Activated T-cell treated with anti-CD3 and anti-CD28 coated beads, Interleukin-2, amount 50 U/mL, for 1 hour (primary cell): ENCODE measurements around the gene MTR.

Source experiments
- DNase-seq: peaks from one replicate; pipeline ENCODE4 v3.0.0-alpha.2; 2020

Gene MTR

DNA sequence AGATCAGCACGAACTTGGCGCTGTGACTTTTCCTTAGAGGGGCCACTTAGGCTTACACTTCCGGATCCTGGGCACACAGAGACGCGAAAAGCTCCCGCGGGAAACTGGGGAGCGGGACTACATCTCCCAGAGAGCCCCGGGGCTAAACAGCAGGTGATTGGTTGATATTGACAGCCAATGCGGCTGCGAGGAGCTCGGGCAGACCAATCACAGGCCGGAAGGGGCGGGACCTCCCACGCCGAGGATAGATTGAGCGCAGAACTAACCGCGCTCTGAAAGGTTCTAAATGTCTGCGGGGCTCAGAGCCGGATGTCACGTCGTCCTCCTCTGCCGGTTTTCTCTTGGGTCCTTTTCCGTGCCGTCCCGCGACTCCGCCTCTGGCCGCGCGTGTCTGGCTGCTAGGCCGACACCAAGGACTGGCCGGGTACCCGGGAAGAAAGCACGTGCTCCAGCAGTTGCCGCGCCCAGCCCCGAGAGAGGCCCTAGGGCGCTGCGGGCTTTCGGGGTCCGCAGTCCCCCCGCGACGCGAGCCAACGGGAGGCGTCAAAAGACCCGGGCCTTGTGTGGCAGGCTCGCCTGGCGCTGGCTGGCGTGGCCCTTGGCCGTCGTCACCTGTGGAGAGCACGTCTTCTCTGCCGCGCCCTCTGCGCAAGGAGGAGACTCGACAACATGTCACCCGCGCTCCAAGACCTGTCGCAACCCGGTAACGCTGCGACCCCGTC lies at the start of gene MTR:
Gene MTR (plus strand): TSS at position 258 of the 722 bp plus-strand sequence. CDS start 412 bp downstream, at position 670.
- DNase-seq: peak; percentile 93

DNA sequence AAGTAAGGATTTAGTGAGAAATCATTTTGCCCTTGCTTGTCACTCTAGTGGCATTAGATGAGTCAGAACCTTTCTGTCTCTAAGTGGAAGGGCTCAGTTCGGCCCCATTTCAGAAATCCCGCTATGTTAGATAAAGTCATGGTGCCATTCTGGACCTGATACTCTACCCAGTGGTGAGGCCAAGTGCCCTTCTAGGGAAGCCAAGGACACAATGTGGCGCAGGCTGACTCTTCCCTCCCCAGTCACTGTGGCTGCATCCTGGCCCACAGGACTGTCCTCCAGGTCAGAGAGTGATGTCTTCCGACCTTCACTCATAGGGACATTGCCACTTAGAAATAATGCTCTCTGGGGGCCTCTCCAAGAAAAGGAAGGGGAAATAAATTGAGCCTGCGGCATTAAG lies 48.3 kb upstream of the MTR start:
- no peak for DNase-seq

DNA sequence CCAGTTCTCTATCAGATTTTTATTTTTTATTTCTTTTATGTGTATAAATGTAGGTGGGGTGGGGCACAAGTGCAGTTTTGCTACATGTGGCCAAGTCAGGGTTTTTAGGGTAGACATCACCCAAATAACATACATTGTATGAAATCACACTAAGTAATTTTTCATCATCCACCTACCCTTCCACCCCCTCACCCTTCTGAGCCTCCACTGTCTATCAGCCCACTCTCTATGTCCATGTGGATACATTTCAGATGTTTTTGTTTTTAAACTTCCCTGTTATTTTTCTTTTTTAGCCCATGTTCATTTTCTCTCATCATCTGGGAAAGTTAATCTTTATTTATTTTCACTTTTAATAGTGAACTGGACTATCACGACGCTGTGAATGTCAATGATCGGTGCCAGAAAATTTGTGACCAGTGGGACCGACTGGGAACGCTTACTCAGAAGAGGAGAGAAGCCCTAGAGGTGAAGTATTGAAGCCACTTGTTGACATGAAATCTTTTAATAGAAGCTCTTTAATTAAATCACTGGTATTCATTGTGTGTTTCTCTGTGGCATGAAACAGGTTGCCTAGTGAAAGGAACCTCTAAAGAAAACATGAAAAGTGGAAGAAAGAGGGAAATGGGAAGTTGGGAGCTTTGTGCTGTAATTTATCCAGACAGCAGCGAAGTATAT lies 47.6 kb upstream of the MTR start:
- DNase-seq: no peak

DNA sequence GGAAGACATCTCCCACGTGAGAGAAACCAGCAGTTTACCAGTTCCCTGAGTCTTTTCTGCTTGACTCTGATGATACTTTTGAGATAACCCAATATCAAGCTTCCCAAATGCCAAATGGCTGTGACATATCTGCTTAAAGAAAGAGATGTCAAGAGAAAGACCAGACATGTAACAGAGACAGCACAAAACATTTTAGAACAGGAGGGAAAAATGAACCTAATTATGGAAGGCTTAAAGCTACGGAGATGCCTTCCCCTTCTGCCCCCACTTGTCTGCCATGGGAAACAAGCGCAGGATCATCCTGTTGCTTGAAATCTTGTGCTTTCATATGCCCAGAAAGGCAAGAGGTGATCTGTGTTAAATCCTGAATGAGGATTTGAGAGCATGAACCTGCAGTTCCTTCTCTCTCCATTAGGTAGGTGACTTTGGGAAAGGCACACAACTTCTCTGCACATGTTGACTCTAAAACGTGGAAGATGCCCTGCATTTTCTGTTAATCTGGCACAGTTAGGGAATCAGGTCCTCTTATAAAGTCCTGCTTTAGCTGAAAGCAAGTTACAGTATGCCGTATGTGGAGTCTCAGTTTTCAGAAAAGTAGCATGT lies 46.7 kb upstream of the MTR start:
- DNase-seq: no peak

DNA sequence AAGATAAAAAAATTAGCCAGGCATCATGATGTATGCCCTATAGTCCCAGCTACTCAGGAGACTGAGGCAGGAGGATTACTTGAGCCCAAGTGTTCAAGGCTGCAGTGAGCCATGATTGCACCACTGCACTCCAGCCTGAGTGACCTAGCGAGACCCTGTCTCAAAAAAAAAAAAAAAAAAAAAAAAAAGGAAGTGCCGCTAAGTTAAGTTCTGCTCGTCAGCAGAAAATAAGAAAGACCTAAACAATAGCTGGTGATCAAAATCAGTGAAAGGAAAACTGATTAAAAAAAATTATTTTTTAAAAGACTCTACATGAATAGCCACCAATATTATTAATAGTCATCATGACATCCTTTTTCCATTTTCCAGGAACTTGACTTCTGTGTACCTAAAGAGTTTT lies 44.2 kb upstream of the MTR start:
- no peak for DNase-seq

DNA sequence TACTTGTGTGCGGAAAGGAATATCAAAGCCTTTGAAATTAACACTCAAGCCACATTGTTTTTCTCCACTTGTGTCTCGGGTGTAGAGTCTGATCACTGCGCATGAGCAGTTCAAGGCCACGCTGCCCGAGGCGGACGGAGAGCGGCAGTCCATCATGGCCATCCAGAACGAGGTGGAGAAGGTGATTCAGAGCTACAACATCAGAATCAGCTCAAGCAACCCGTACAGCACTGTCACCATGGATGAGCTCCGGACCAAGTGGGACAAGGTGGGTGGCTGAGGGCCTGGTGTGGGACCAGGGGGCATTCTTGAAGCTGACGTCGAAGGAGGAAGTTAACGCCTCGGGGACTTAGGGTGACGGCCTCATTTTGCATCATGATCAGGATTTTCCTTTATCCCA lies 43.7 kb upstream of the MTR start:
- no peak for DNase-seq

DNA sequence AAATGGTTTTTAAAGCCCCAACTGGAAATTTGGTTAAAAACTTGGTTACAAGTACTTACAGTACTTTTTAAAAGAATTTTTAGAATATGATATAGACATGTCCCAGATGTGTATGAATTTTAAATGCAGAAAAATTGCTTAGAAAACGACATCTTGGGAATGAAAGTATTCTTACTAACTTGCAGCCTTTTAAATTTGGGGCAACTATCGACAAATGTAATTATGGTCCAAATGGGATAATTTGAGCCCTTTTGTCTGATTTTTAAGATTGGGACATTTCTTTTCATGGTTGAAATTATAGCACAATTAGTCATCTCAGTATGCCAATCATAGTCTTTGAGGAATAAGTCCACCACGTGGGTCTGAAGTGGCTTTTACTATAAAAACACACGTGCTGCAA lies 43.2 kb upstream of the MTR start:
- DNase-seq: no peak

DNA sequence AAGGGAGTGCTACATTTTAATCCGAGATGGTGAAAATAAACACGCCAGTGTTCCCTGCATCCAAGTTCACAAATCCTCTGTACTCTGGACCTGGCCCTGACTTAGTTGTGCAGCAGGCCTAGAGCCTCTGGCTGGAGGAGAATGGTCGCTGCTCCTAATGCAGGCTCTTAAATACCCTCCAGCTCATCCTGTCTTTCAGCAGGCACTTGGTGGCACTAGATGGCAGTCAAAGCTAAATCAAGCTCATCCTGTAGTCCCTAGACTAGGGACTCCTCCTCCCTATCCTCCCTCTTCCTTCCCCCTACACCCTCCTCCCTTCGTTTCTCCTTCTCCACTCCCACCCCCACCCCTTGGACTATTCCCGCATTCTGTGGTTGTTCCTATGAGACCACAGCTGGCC lies 41.6 kb upstream of the MTR start:
- DNase-seq: no peak

DNA sequence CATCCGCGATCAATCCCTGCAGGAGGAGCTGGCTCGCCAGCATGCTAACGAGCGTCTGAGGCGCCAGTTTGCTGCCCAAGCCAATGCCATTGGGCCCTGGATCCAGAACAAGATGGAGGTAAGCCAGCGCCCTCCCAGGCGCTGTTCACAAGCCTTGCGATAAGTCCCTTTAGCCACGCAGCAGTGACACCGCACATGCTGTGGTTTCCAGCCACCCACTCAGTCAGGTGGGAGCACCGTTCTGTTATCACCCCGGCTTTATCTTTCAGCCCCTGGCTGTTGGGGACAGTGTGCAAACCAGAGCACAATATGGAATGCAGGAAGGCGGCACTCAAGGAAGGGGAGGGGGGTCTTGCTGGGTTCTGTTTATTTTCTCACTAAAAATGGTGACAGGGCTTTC lies 41.1 kb upstream of the MTR start:
- no peak for DNase-seq

DNA sequence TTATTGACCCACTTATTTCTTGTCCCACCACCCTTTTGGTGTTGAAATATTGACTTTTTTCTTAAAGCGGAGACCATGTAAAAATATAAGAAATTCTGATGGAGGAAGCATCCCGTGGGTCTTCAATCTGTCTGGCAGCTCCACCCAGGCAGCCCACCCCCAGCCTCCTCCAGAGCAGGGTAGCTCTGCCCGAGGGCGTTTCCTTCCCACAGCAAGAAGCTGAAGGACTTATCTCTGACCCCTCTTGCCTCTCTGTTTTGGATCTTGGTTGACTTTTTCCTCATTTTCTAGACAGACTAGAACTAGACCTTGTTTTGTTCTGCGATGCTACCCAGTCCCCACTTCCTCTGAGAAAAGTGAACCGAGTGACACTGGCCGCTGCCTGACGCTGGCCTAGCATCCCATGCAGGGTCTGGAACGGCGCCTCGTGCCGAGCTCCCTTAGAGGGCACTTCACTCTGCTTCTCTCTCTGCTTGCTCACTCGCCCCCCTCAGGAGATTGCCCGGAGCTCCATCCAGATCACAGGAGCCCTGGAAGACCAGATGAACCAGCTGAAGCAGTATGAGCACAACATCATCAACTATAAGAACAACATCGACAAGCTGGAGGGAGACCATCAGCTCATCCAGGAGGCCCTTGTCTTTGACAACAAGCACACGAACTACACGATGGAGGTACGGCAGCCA lies 40.4 kb upstream of the MTR start:
- no peak for DNase-seq

DNA sequence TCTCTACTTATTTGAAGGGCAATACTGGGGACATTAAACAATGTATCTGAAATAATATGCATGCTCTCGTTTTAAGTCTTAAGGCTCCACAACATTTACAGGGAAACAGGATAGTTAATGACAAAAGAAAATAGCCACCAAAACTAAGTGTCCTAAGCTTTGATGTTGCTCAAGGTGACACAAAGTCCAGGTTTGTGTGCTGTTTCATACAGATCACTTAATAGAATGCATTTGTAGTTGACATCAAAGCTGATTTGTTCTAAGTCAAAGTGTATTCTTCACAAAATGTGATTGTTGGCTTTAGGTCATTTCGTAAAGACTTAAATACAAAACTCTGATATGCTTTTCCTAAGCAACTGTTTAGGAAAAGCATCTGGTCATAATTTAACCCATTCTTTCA lies 37.5 kb upstream of the MTR start:
- DNase-seq: no peak

DNA sequence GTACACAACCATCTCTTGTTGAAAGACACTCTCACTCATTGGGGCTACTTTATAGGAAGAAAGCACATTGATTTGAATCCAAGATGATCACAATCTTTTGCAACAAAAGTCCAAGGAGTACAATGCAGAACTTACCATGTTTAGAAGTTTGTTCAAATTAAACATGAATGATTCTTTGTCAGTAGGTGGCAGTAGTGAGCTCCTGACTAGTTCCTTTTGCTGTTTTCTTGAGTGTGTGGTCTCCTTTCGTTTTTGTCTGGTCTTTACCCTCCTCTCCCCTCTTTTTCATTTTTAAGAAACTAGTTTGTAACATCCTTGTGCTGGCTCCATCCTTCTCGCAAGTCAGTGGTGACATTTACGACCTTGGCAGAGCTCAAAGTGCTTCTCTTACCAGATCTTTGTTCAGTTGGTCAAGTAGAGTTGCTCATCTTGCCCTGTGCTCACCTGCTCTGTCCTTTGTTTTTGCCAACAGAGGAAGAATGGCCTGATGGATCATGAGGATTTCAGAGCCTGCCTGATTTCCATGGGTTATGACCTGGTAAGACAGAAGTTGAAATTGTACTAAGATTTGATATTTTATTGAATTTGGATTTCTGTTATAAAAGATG lies 35.7 kb upstream of the MTR start:
- no peak for DNase-seq

DNA sequence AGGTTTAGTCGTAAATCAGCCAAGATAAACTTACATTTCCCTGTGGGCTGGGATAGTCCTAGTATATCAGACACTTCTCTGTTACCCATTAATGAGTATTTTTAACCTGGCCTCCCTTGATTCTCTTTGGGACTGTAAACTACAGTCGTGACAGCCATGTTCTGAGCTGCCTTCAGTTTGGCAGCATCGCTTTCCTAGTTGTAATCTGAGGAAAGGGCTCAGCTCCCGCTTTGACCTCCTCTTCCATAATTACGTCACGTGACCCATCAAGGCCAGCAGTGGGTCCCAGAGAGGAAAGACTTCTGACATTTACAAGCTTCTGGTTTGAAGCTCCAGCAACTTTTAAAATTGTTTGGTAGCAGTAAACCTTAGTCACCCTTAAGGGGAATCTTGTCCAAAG lies 34.6 kb upstream of the MTR start:
- DNase-seq: no peak

DNA sequence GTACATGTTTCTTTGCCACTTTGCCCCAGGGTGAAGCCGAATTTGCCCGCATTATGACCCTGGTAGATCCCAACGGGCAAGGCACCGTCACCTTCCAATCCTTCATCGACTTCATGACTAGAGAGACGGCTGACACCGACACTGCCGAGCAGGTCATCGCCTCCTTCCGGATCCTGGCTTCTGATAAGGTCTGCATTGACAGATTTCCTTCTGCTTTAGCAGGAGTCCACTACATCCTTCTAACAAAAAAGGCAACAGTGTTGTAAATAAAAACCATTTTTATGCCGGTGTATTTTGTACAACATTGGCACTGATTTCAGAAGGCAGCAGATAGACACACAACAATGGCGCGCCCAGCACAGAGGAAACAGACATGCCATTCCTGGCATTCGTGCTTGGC lies 34.1 kb upstream of the MTR start:
- DNase-seq: no peak

DNA sequence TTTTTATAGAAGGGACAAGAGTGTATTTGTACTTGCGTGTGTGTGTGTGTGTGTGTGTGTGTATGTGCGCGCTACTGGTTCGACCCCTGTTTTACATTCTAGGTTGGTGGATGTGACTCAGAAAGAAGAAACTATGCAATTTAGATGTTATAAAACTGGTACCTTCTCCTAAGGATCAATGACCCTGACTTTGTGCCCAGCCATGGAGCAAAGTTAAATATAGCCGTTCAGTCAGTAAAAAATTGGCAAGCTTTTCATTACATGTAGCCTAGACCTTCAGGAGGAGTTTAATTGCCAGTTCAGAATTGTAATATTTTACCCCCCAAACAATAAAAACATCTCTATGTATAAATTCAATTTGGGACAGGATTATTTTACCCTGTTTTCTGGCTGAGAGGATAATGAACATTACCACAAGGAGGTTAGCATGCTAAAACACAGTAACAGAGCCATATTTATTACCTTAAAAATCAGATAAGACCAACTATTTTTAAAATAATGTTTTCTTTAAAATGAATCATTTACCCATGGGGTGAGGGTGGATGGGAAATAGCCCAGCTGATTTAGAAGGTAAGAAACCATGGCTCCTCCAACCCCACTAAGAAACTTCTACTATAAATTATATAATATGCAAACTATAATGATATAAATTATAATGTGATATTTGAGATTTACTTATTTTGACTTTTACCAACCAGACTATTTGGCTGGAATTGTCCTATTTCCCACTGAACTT lies 33.5 kb upstream of the MTR start:
- DNase-seq: no peak

DNA sequence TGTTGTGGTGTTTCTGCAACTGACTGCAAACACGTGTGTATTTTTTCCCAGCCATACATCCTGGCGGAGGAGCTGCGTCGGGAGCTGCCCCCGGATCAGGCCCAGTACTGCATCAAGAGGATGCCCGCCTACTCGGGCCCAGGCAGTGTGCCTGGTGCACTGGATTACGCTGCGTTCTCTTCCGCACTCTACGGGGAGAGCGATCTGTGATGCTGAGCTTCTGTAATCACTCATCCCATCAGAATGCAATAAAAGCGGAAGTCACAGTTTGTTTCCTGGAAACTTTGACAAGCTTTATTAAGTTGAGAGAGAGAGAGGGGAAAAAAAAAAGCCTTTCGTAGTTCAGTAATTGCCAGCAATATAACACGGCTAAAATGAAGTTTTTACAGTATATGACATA lies 32.7 kb upstream of the MTR start:
- no peak for DNase-seq

DNA sequence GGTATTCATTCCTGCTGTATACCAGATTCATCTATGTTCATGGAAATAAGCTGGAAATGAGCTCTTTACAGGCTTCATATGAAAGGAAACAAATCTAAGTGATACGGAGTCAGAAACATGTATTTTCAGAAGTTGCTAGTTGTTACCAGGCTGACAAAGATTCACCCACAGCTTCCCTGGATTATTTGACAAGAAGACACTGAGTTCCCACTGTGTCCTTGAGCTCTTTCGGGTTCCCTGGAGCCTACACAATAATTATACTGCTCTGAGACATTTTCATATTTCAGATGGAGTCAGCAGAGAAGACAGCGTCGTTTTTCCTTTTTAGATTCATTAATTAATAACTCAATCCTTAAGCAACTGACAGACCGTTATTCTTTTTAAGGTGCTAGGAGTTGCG lies 29.3 kb upstream of the MTR start:
- no peak for DNase-seq

DNA sequence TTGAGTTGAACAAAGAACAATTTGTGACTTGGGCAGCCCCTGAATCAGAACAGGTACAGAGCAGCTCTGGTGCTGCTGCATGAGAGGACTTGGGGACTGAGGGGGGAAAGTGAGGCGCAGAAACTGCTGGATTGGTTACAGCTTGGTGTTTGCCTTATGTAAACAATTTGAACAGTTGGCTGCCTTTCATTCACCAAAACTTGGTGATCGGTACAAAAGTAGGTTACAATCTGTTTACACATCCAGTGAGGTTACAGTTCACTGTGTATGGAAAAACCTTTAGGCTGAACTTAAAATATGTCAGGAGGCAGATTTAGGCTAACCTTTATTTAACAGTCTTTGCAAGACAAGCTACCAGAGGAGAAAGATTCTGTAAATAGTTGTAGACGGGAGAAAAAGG lies 28.6 kb upstream of the MTR start:
- DNase-seq: no peak

DNA sequence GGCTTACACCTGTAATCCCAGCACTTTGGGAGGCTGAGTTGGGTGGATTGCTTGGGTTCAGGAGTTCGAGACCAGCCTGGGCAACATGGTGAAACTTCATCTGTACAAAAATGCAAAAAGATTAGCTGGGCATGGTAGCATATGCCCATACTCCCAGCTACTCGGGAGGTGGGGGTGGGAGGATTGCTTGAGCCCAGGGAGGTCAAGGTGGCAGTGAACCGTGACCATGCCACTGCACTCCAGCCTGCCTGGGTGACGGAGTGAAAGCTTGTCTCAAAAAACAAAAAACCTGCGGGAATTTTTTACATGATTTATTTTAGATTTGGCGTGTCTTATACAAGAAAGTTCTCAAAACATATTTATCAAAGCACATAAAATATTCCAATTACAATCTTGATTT lies 27.8 kb upstream of the MTR start:
- no peak for DNase-seq

DNA sequence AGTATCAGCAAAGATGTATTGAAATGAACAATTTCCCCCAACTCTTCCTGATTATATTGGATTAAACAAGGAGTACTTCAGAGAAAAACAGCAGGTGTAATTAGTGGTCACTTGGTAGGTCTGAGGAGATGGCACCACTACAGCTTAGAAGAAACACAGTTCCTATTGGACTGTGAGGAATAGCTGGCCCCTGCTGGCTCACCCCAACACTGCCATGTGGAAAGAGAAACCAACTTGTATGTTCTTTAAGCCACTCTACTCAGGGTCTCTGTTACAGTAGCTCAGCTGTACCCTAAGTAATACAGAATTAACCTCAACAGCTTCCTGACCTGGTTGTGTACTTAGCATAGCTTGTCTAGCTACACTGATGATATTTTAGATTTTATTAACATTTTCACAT lies 26.5 kb upstream of the MTR start:
- DNase-seq: no peak

DNA sequence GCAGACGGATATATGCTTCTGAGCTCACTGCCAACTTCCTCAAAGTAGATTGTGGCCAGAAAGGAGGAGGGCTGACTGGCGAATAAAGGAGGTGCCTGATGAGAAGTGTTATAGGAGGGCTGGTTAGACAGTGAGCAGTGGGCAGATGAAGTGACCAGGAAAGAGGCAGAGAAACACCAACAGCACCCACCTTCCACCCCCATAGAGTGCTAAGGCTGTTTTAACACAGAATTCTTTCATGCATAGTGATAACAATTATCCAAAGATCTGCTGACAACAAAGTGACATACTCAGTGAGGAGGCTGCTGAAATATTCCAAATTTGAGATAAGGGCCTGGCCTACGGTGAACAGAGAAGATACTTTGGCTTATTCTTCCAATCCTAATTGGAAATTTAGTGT lies 21.2 kb upstream of the MTR start:
- no peak for DNase-seq

DNA sequence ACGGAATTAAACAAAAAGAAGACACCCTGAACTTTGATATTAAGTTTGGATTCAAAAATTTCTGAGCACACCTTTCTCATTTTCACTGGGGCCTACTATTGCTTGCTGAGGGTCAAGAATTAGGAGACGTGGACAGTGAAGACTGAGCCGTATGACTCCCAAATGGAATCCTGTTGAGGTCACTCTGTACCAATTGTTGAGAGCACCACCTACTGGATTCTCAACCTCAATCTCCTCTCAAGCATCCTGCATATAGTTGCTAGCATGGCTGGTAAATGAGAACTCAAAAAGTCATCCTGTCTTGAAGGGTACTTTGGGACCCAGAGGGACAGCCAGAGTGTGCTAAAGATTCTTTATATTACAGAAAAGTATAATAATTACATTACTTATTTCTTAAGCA lies 20.2 kb upstream of the MTR start:
- no peak for DNase-seq

DNA sequence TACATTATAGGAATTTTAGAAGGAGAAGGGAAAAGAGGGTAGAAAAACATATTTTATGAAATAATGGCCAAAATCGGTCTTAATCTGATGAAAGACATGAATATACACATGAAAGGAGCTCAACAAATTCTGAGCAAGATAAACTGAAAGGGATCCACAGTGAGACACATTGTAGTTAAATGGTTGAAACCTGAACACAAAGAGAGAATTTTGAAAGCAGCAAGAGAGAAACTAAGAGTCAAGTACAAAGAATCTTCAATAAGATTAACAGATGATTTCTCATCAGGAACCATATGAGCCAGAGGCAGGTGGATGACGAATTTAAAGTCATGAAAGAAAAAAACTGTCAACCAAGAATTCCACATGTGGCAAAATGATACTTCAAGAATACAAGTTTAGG lies 15.8 kb upstream of the MTR start:
- no peak for DNase-seq
